WI38 (cell line): ENCODE results near the gene THUMPD2.

Experiments used
- H3K4me3 ChIP-seq: 2 replicates; pipeline ENCODE4 v1.5.1; 2011; ENCODE audit warnings: low read depth, mild to moderate bottlenecking, control low read depth, low read length
- CTCF ChIP-seq: IDR thresholded peaks from 2 replicates; pipeline ENCODE4 v1.5.1; 2012; ENCODE audit warnings: low read depth, mild to moderate bottlenecking, control low read depth, low read length

The THUMPD2 gene

GRCh38 chr2:39708003-39708402, 71.1 kb downstream of the THUMPD2 start:
- TF ChIP-seq CTCF, result no peak
- no peak overlapping the region for H3K4me3 ChIP-seq

GRCh38 chr2:39706945-39707344, 72.1 kb downstream of the THUMPD2 start:
- TF ChIP-seq CTCF, result no peak
- no peak overlapping the region for H3K4me3 ChIP-seq

GRCh38 chr2:39706312-39706711, 72.7 kb downstream of the THUMPD2 start:
- no peak for TF ChIP-seq CTCF

GRCh38 chr2:39705638-39706037, 73.4 kb downstream of the THUMPD2 start:
- H3K4me3 ChIP-seq, result no peak overlapping the region
- TF ChIP-seq CTCF, result no peak

More at GRCh38 chr2:39706312-39706711, 72.7 kb downstream of the THUMPD2 start:
- H3K4me3 ChIP-seq, result no peak overlapping the region

- H3K4me3 ChIP-seq, result no peak overlapping the region
- TF ChIP-seq CTCF, result no peak
These were observed 74.5 kb downstream of the THUMPD2 start for GRCh38 chr2:39704540-39704939.

- H3K4me3 ChIP-seq, result no peak overlapping the region
- no peak for TF ChIP-seq CTCF
These were observed 75.7 kb downstream of the THUMPD2 start for GRCh38 chr2:39703181-39703872.

GRCh38 chr2:39701137-39701536, 77.9 kb downstream of the THUMPD2 start:
- no peak overlapping the region for H3K4me3 ChIP-seq
- TF ChIP-seq CTCF, result no peak
